Panc1 (cell line): ENCODE measurements around the gene FBRSL1.

Experiments used
- POLR2AphosphoS5 ChIP-seq: IDR thresholded peaks from 2 replicates; pipeline ENCODE4 v1.6.1; 2012; ENCODE audit warnings: mild to moderate bottlenecking, low read depth, low read length, moderate library complexity
- TF ChIP-seq, protein P1 (sequence below): fragments of 450-650 bp; IDR thresholded peaks from 2 replicates; pipeline ENCODE4 v1.5.1; 2017; ENCODE audit warnings: mild to moderate bottlenecking

DNA sequence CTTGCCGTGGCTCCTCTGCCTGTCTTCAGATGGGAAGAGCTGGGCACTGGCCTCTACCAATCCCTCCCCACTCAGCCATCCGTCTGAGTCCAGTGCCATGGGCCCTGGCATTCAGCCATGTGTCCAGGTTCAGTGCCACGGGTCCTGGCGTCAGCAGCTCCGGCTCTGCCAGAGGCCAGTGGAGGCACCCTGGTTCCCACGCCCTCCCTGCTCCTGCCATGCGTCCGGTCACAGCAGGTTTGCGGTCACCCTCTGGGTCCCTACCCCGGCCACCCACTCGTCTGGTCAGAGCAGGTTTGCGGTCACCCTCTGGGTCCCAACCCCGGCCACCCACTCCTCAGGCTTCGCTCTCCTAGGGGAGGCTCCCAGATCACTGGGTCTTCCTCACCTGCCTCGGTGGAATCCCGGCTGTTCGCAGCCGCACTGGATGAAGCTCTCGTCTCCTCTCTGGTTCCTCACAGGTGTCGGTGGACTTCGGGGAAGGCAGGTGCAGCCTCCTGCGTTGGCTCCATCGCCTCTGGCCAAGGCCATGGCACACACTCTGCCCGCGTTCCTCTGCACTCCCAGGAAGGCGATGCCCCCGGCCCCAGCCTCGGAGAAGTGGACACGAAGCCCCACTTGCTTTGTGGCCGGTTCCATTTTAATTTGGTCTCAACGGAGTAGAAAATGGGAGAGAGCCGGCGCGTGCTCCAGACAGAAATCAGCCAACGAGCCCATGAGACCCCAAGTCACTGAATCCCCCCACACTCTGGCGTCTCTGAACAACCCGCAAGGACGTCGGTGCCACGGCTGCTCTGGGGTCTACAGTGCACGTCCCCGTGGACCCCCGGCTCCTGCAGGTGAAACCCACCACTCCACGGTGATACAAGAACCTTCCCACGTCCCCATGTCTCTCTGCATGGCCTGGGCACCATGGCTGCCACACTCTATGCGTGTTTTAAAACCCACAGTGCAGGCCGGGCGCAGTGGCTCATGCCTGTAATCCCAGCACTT lies 47.8 kb upstream of the FBRSL1 start:
- TF ChIP-seq, protein P1, sequence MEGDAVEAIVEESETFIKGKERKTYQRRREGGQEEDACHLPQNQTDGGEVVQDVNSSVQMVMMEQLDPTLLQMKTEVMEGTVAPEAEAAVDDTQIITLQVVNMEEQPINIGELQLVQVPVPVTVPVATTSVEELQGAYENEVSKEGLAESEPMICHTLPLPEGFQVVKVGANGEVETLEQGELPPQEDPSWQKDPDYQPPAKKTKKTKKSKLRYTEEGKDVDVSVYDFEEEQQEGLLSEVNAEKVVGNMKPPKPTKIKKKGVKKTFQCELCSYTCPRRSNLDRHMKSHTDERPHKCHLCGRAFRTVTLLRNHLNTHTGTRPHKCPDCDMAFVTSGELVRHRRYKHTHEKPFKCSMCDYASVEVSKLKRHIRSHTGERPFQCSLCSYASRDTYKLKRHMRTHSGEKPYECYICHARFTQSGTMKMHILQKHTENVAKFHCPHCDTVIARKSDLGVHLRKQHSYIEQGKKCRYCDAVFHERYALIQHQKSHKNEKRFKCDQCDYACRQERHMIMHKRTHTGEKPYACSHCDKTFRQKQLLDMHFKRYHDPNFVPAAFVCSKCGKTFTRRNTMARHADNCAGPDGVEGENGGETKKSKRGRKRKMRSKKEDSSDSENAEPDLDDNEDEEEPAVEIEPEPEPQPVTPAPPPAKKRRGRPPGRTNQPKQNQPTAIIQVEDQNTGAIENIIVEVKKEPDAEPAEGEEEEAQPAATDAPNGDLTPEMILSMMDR: no peak
- no peak for TF ChIP-seq POLR2AphosphoS5
